GM18909 (cell line): ENCODE results near the gene TEX10.

Experiments used
- ATAC-seq: cut with Tn5 transposase; IDR thresholded peaks from one replicate; pipeline ENCODE4 v1.9.1; 2021; ENCODE audit warnings: mild to moderate bottlenecking; ENCODE audit not compliant: unreplicated experiment, poor library complexity

Gene TEX10

GRCh38 chr9:100287186-100287585, 65.6 kb downstream of the TEX10 start:
- no peak for ATAC-seq

- no peak for ATAC-seq
Observed at GRCh38 chr9:100286257-100286656, 66.5 kb downstream of the TEX10 start.

- ATAC-seq: no peak
Observed at GRCh38 chr9:100285601-100286000, 67.1 kb downstream of the TEX10 start.

- no peak for ATAC-seq
Observed at GRCh38 chr9:100285080-100285479, 67.7 kb downstream of the TEX10 start.

- no peak for ATAC-seq
Observed at GRCh38 chr9:100284247-100284646, 68.5 kb downstream of the TEX10 start.

- no peak for ATAC-seq
Observed at GRCh38 chr9:100282388-100282719, 70.4 kb downstream of the TEX10 start.

GRCh38 chr9:100281676-100282387, 70.9 kb downstream of the TEX10 start:
- no peak for ATAC-seq

GRCh38 chr9:100281066-100281465, 71.7 kb downstream of the TEX10 start:
- ATAC-seq: no peak

GRCh38 chr9:100277166-100277979, 75.4 kb downstream of the TEX10 start:
- no peak for ATAC-seq

- no peak for ATAC-seq
Observed at GRCh38 chr9:100269656-100270055, 83.1 kb downstream of the TEX10 start.

- no peak for ATAC-seq
Observed at GRCh38 chr9:100268271-100268670, 84.5 kb downstream of the TEX10 start.

GRCh38 chr9:100267211-100267610, 85.5 kb downstream of the TEX10 start:
- no peak for ATAC-seq
